ENCODE results near the gene SRM.

- TF ChIP-seq CTCF (IDR thresholded peaks at IDR 0.05 in 8 of 11, conservative IDR thresholded peaks at IDR 0.05 in 3 of 11) (no peak), POLR2A (IDR thresholded peaks at IDR 0.05) (no peak), POLR2AphosphoS5 (IDR thresholded peaks at IDR 0.05) (no peak)
Observed at GRCh38 chr1:11078631-11079030, 18.8 kb upstream of the SRM start.
